H1 (cell line): ENCODE measurements around the gene CPNE4. TPM values are rescaled to one million over a fixed set of nuclear protein-coding genes. Genes with fewer than 3 reads are reported as not detected.

Source experiments
- CTCF ChIA-PET: fragments of 300-600 bp; sonication (Branson Sonifier 250); formaldehyde crosslinking; loops from one replicate; lab custom pipeline; 2021; ENCODE audit not compliant: partially characterized antibody; lab: Charles Lee
- POLR2A ChIA-PET: fragments of 300-600 bp; sonication (Branson Sonifier 250); formaldehyde crosslinking; loops from one replicate; lab custom pipeline; 2021; ENCODE audit warnings: inconsistent platforms; ENCODE audit not compliant: partially characterized antibody; lab: Charles Lee
- DNase-seq, 2 experiments: peaks; one replicate each; pipeline versions ENCODE4 v3.0.0 to v3.0.0-alpha.2; 2010 to 2022; ENCODE audit warnings: low spot score in 2 of 2, low read depth in 1 of 2, mixed read lengths in 1 of 2
- FAIRE-seq: peaks from 2 replicates; lab custom pipeline; 2011; peaks lifted over from hg19 to GRCh38; lab: Jason Lieb, UNC
- H2AFZ ChIP-seq: 2 replicates; pipeline ENCODE4 v1.8.1; 2012; ENCODE audit warnings: low read length, inconsistent platforms
- H2AK5ac ChIP-seq: 2 replicates; pipeline ENCODE4 v1.6.1; 2013; ENCODE audit warnings: low read depth, low read length
- H2BK120ac ChIP-seq: replicated peaks from 2 replicates; pipeline ENCODE3; 2013; ENCODE audit warnings: low read depth, low read length, inconsistent platforms
- H2BK12ac ChIP-seq: 2 replicates; pipeline ENCODE4 v1.6.1; 2013; ENCODE audit warnings: low read depth, low read length
- H2BK15ac ChIP-seq: 2 replicates; pipeline ENCODE4 v1.6.1; 2013; ENCODE audit warnings: low read length
- H2BK20ac ChIP-seq: 2 replicates; pipeline ENCODE4 v1.6.1; 2013; ENCODE audit warnings: low read length
- H2BK5ac ChIP-seq: 2 replicates; pipeline ENCODE4 v1.6.1; 2013; ENCODE audit warnings: low read depth, low read length
- H3K14ac ChIP-seq: 2 replicates; pipeline ENCODE4 v1.6.1; 2013; ENCODE audit warnings: inconsistent platforms; ENCODE audit not compliant: insufficient read length
- H3K18ac ChIP-seq: 2 replicates; pipeline ENCODE4 v1.6.1; 2013; ENCODE audit warnings: low read length; ENCODE audit errors: extremely low read depth
- H3K23ac ChIP-seq: 2 replicates; pipeline ENCODE4 v1.6.1; 2013; ENCODE audit warnings: inconsistent platforms; ENCODE audit not compliant: insufficient read length
- H3K23me2 ChIP-seq: 2 replicates; pipeline ENCODE4 v1.6.1; 2013; ENCODE audit warnings: low read depth, low read length
- H3K27ac ChIP-seq: 2 replicates; pipeline ENCODE4 v1.6.1; 2011; ENCODE audit warnings: low read depth, low read length, inconsistent platforms
- H3K27me3 ChIP-seq, 4 experiments: replicated peaks in 1 of 4; 1 replicate in 1 of 4; 2 replicates in 3 of 4; pipeline versions ENCODE4 v1.6.1 to v1.8.1; 2011 to 2013; ENCODE audit warnings: low read length in 3 of 4, mild to moderate bottlenecking in 3 of 4, inconsistent platforms in 2 of 4, mixed read lengths in 2 of 4, moderate library complexity in 1 of 4; ENCODE audit not compliant: control insufficient read depth in 3 of 4, insufficient read depth in 3 of 4; ENCODE audit errors: extremely low read depth in 1 of 4
- H3K36me3 ChIP-seq, 4 experiments: 2 replicates each; pipeline versions ENCODE4 v1.6.1 to v1.8.1; 2011 to 2013; ENCODE audit warnings: mild to moderate bottlenecking in 4 of 4, low read length in 3 of 4, moderate library complexity in 2 of 4, control low read depth in 1 of 4, inconsistent platforms in 1 of 4; ENCODE audit not compliant: insufficient read depth in 4 of 4, control insufficient read depth in 2 of 4
- H3K4ac ChIP-seq: replicated peaks from 2 replicates; pipeline ENCODE3; 2013; ENCODE audit warnings: low read length, low read depth, mixed read lengths, inconsistent platforms; ENCODE audit not compliant: insufficient read length
- H3K4me1 ChIP-seq, 4 experiments: replicated peaks in 1 of 4; 1 replicate in 1 of 4; 2 replicates in 3 of 4; pipeline versions ENCODE4 v1.6.1 to v1.8.1; 2011 to 2013; ENCODE audit warnings: low read length in 3 of 4, inconsistent platforms in 2 of 4, mixed read lengths in 1 of 4; ENCODE audit not compliant: insufficient read depth in 4 of 4, control insufficient read depth in 3 of 4
- H3K4me2 ChIP-seq, 2 experiments: 2 replicates each; pipeline versions ENCODE4 v1.6.1 to v1.8.1; 2011 to 2013; ENCODE audit warnings: low read depth in 2 of 2, low read length in 2 of 2, control low read depth in 1 of 2, inconsistent platforms in 1 of 2, mild to moderate bottlenecking in 1 of 2; ENCODE audit not compliant: insufficient read depth in 1 of 2
- H3K4me3 ChIP-seq, 4 experiments: fragments of 200-600, 300-600 bp in 1 of 4; sonication (generic), shearing (Covaris generic), sonication (Bioruptor Twin) in 1 of 4; 2 replicates each; pipeline versions ENCODE4 v1.5.1 to v1.8.1; 2011 to 2016; ENCODE audit warnings: low read length in 4 of 4, low read depth in 3 of 4, control low read depth in 2 of 4, inconsistent platforms in 2 of 4, mild to moderate bottlenecking in 2 of 4, mixed read lengths in 1 of 4, moderate library complexity in 1 of 4; ENCODE audit not compliant: insufficient read depth in 2 of 4; ENCODE audit errors: extremely low read depth in 1 of 4
- H3K56ac ChIP-seq: replicated peaks from 2 replicates; pipeline ENCODE3; 2013; ENCODE audit warnings: low read depth, mild to moderate bottlenecking, mixed read lengths, low read length, inconsistent platforms; ENCODE audit not compliant: insufficient read length
- H3K79me1 ChIP-seq: 2 replicates; pipeline ENCODE4 v1.6.1; 2013; ENCODE audit warnings: low read depth, low read length, control low read depth
- H3K79me2 ChIP-seq, 2 experiments: 2 replicates each; pipeline versions ENCODE4 v1.6.1 to v1.8.1; 2012 to 2013; ENCODE audit warnings: low read length in 2 of 2, mild to moderate bottlenecking in 2 of 2, inconsistent platforms in 1 of 2; ENCODE audit not compliant: insufficient read depth in 2 of 2, control insufficient read depth in 1 of 2
- H3K9ac ChIP-seq, 4 experiments: replicated peaks in 1 of 4; 1 replicate in 1 of 4; 2 replicates in 3 of 4; pipeline versions ENCODE4 v1.6.1 to v1.8.1; 2011 to 2013; ENCODE audit warnings: low read depth in 3 of 4, low read length in 3 of 4, control low read depth in 2 of 4, mild to moderate bottlenecking in 2 of 4, moderate library complexity in 2 of 4, inconsistent platforms in 1 of 4; ENCODE audit errors: extremely low read depth in 1 of 4
- H3K9me3 ChIP-seq, 2 experiments: 2 replicates each; pipeline versions ENCODE4 v1.6.1 to v1.8.1; 2012 to 2013; ENCODE audit warnings: mild to moderate bottlenecking in 2 of 2, moderate library complexity in 2 of 2, control low read depth in 1 of 2, inconsistent platforms in 1 of 2, low read depth in 1 of 2, low read length in 1 of 2, mixed read lengths in 1 of 2; ENCODE audit not compliant: insufficient read depth in 2 of 2
- H4K20me1 ChIP-seq, 2 experiments: replicated peaks in 1 of 2; 2 replicates each; pipeline versions ENCODE3 to v1.8.1; 2011 to 2013; ENCODE audit warnings: inconsistent platforms in 2 of 2, low read length in 2 of 2, mild to moderate bottlenecking in 1 of 2; ENCODE audit not compliant: insufficient read depth in 2 of 2, control insufficient read depth in 1 of 2
- H4K5ac ChIP-seq: 2 replicates; pipeline ENCODE4 v1.6.1; 2013; ENCODE audit warnings: low read length, low read depth, mixed read lengths, inconsistent platforms; ENCODE audit not compliant: insufficient read length
- H4K8ac ChIP-seq: 2 replicates; pipeline ENCODE4 v1.8.0; 2013; ENCODE audit warnings: mild to moderate bottlenecking, moderate library complexity, low read length, inconsistent platforms; ENCODE audit not compliant: insufficient read depth; ENCODE audit errors: extremely low read depth
- H4K91ac ChIP-seq: replicated peaks from 2 replicates; pipeline ENCODE3; 2013; ENCODE audit warnings: low read length, mixed read lengths, inconsistent platforms; ENCODE audit not compliant: insufficient read length
- ATF3 ChIP-seq: IDR thresholded peaks from 2 replicates; pipeline ENCODE4 v1.6.1; 2011; ENCODE audit warnings: low read depth, mild to moderate bottlenecking, low read length; ENCODE audit not compliant: insufficient read depth
- CHD2 ChIP-seq: IDR thresholded peaks from 2 replicates; pipeline ENCODE4 v1.6.1; 2012; ENCODE audit warnings: low read length, improper control_type of control experiment
- E2F6 ChIP-seq: IDR thresholded peaks from 2 replicates; pipeline ENCODE4 v1.6.1; 2012; ENCODE audit warnings: inconsistent platforms
- JUND ChIP-seq: IDR thresholded peaks from 2 replicates; pipeline ENCODE4 v1.6.1; 2011; ENCODE audit warnings: mild to moderate bottlenecking, improper control_type of control experiment, low read length
- KDM5A ChIP-seq: fragments of 200-600 bp; IDR thresholded peaks from 2 replicates; pipeline ENCODE4 v1.7.1; 2012; ENCODE audit warnings: mild to moderate bottlenecking, low read length, inconsistent platforms, mixed read lengths
- RAD21 ChIP-seq, 2 experiments: IDR thresholded peaks in 1 of 2; conservative IDR thresholded peaks in 1 of 2; 2 replicates each; pipeline ENCODE4 v1.6.1; 2011; ENCODE audit warnings: low read depth in 2 of 2, low read length in 2 of 2, improper control_type of control experiment in 1 of 2, inconsistent platforms in 1 of 2, mild to moderate bottlenecking in 1 of 2, moderate library complexity in 1 of 2
- SP1 ChIP-seq: IDR thresholded peaks from 2 replicates; pipeline ENCODE4 v1.6.1; 2011; ENCODE audit warnings: low read depth, low read length
- SUZ12 ChIP-seq: fragments of 200-600 bp; sonication (generic); IDR thresholded peaks from 2 replicates; pipeline ENCODE4 v1.6.1; 2012; ENCODE audit warnings: mild to moderate bottlenecking, inconsistent platforms, low read length, moderate library complexity, mixed read lengths
- YY1 ChIP-seq: IDR thresholded peaks from 2 replicates; pipeline ENCODE4 v1.6.1; 2011; ENCODE audit warnings: low read depth, mild to moderate bottlenecking, low read length
- WGBS, 2 experiments: shearing (Covaris generic) in 1 of 2; methylation state at CpG; one replicate each; pipeline versions ENCODE4 v1.1.6 to v1.1.7; 2013 to 2015; ENCODE audit warnings: low lambda C conversion rate in 2 of 2, mixed read lengths in 2 of 2, inconsistent platforms in 1 of 2, low coverage in 1 of 2, missing lambda C conversion rate in 1 of 2; ENCODE audit not compliant: insufficient replicate concordance in 2 of 2, insufficient coverage in 1 of 2, insufficient read length in 1 of 2; ENCODE audit errors: extremely low coverage in 1 of 2, missing lambda C conversion rate in 1 of 2; 5-methylcytosine and 5-hydroxymethylcytosine counted together
- polyA plus RNA-seq, 7 experiments: library from polyadenylated mRNA; depleted of rRNA in 3 of 7; stranded (reverse) in 5 of 7; unstranded in 2 of 7; fragments of >200 nt in 5 of 7; fragments of 200-250 nt in 2 of 7; gene quantifications; 1 replicate in 5 of 7; 2 replicates in 1 of 7; 4 replicates in 1 of 7; pipeline versions ENCODE4 v1.2.1 to v1.2.3, GENCODE V29; 2011 to 2013; ENCODE audit warnings: missing spikeins in 2 of 7, mixed read lengths in 2 of 7
- total RNA-seq: library from RNA; stranded (reverse); fragmentation: NEBNext Ultra II Directional; extraction: Animal tissue kit (Norgen Biotek cat#: 25700); gene quantifications from 2 replicates; pipeline ENCODE4 v1.2.1, GENCODE V29; 2021
- TF ChIP-seq, protein P1 (sequence below): IDR thresholded peaks from 2 replicates; pipeline ENCODE4 v1.6.1; 2012; ENCODE audit warnings: low read length, inconsistent platforms

Gene CPNE4
- total and polyA plus RNA-seq, 2 of the 8 experiments (the other 6 are each of a cell fraction or from before 2014, with no cell fraction given), result 0.82 to 3.8 TPM

DNA sequence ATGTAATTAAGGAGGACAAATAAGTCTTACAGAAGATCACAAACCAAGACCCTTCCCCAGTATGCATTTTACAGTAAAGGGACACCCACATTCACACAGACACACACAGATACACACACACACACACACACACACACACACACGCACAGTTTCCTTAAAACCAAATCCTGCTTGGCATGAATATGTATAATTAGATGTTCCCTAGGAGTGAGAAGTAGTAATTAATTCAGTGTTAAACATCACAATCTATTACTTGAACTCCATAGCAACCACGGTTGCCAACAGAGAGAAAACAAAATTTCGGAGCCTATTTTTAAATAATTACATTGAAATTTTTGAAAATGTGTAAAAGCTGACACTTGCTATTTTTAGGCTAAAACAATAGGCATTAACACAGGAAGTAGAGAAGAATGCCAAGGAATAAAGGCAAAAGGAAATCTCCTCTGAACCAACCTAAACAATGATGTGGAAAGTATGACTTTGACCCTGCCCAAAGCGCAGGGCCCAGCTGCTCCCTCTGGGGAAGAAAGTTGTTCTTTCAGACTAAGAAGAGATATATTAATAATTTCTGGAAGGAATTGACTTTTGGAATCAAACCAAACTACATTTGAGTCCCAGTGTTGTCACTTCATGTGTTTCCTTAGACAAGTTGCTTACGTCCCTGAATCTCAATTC lies 215.3 kb downstream of the CPNE4 start:
- H4K91ac ChIP-seq, result no peak overlapping the region
- no peak for DNase-seq
- no peaks in the 10 kb centered on the region for H3K27me3 ChIP-seq
- H3K9ac ChIP-seq, result no peak overlapping the region
- no peak overlapping the region for H2BK15ac ChIP-seq
- H3K9me3 ChIP-seq, result no peaks in the 10 kb centered on the region
- H2AFZ ChIP-seq, result no peak overlapping the region
- H3K56ac ChIP-seq, result no peak overlapping the region
- FAIRE-seq, result no peak
- H4K20me1 ChIP-seq, result no peaks in the 10 kb centered on the region
- no peak overlapping the region for H3K4me2 ChIP-seq
- H3K4me3 ChIP-seq, result no peak overlapping the region
- CTCF ChIA-PET, result no interaction called here
- no peak overlapping the region for H4K8ac ChIP-seq
- H3K23me2 ChIP-seq, result no peaks in the 10 kb centered on the region; the same call in 1 of the 2 replicates
- POLR2A ChIA-PET, result no interaction called here
- H3K14ac ChIP-seq, result no peak overlapping the region
- H2AK5ac ChIP-seq, result no peak overlapping the region
- WGBS, 2 experiments, result 82% methylated on average over 5 of the region's 5 CpGs; no CpG with 5 or more reads in 1 of the 2 experiments
- H3K79me2 ChIP-seq, result no peaks in the 10 kb centered on the region
- H2BK120ac ChIP-seq, result no peak overlapping the region
- no peak overlapping the region for H3K23ac ChIP-seq
- H2BK12ac ChIP-seq, result no peak overlapping the region
- H3K36me3 ChIP-seq, result no peaks in the 10 kb centered on the region
- no peak overlapping the region for H2BK20ac ChIP-seq
- H3K4me1 ChIP-seq, result peaks cover 0 to 5% (median 2%) of the 10 kb centered on the region in 4 experiments; a peak in 2 of 7 replicates
- no peak overlapping the region for H2BK5ac ChIP-seq
- H3K27ac ChIP-seq, result no peak overlapping the region
- no peak overlapping the region for H4K5ac ChIP-seq
- no peak overlapping the region for H3K4ac ChIP-seq
- no peaks in the 10 kb centered on the region for H3K79me1 ChIP-seq
- no peak overlapping the region for H3K18ac ChIP-seq
- TF ChIP-seq ATF3, result no peak
- no peak for TF ChIP-seq YY1
- no peak for TF ChIP-seq SUZ12
- TF ChIP-seq CHD2, result no peak
- TF ChIP-seq, protein P1, sequence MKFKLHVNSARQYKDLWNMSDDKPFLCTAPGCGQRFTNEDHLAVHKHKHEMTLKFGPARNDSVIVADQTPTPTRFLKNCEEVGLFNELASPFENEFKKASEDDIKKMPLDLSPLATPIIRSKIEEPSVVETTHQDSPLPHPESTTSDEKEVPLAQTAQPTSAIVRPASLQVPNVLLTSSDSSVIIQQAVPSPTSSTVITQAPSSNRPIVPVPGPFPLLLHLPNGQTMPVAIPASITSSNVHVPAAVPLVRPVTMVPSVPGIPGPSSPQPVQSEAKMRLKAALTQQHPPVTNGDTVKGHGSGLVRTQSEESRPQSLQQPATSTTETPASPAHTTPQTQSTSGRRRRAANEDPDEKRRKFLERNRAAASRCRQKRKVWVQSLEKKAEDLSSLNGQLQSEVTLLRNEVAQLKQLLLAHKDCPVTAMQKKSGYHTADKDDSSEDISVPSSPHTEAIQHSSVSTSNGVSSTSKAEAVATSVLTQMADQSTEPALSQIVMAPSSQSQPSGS, result no peak
- TF ChIP-seq KDM5A, result no peak
- no peak for TF ChIP-seq RAD21 (IDR thresholded peaks at IDR 0.05 in 1 of 2, conservative IDR thresholded peaks at IDR 0.05 in 1 of 2; ENCODE audit: low read depth in 2 of 2, low read length in 2 of 2)
- TF ChIP-seq JUND, result no peak
- TF ChIP-seq SP1, result no peak
- no peak for TF ChIP-seq E2F6
